HepG2 (cell line): Measurements from ENCODE around the gene GOSR1. TPM values are rescaled to one million over a fixed set of nuclear protein-coding genes. Genes with fewer than 3 reads are reported as not detected.

ENCODE experiments used
- KLF13 ChIP-seq: sonication (generic); formaldehyde crosslinking; IDR thresholded peaks from 2 replicates; pipeline ENCODE4 v1.4.0; 2020; ENCODE audit warnings: mild to moderate bottlenecking, missing genetic modification reagents
- SALL1 ChIP-seq: sonication (generic); formaldehyde crosslinking; IDR thresholded peaks from 2 replicates; pipeline ENCODE4 v1.8.0; 2022; ENCODE audit warnings: mild to moderate bottlenecking, missing genetic modification reagents
- SRSF4 ChIP-seq: fragments of 200-400 bp; formaldehyde crosslinking; IDR thresholded peaks from one replicate; pipeline ENCODE4 v1.6.1; 2018; ENCODE audit warnings: mild to moderate bottlenecking, low read depth, low read length, moderate library complexity; ENCODE audit not compliant: poor library complexity, severe bottlenecking
- STAG1 ChIP-seq: sonication (generic); formaldehyde crosslinking; IDR thresholded peaks from 2 replicates; pipeline ENCODE4 v1.4.0; 2020; ENCODE audit warnings: missing genetic modification reagents
- ZNF430 ChIP-seq: sonication (generic); formaldehyde crosslinking; IDR thresholded peaks from 2 replicates; pipeline ENCODE4 v1.9.0; 2021; ENCODE audit warnings: mild to moderate bottlenecking, missing genetic modification reagents
- ZNF501 ChIP-seq: sonication (generic); formaldehyde crosslinking; IDR thresholded peaks from 2 replicates; pipeline ENCODE4 v1.5.1; 2020; ENCODE audit warnings: mild to moderate bottlenecking, moderate library complexity, missing genetic modification reagents
- ZNF670 ChIP-seq: sonication (generic); formaldehyde crosslinking; IDR thresholded peaks from 2 replicates; pipeline ENCODE4 v1.8.0; 2022; ENCODE audit warnings: mild to moderate bottlenecking, missing genetic modification reagents, borderline replicate concordance
- ZSCAN29 ChIP-seq: sonication (generic); formaldehyde crosslinking; conservative IDR thresholded peaks from 2 replicates; pipeline ENCODE4 v1.4.0; 2020; ENCODE audit warnings: mild to moderate bottlenecking, missing genetic modification reagents
- polyA plus RNA-seq, 8 experiments: library from polyadenylated mRNA; depleted of rRNA in 3 of 8; stranded (reverse) in 7 of 8; unstranded in 1 of 8; fragments of >200 nt; fragmentation: Illumina TruSeq in 4 of 8; extraction: Trizol in 4 of 8; gene quantifications; 2 replicates each; pipeline versions ENCODE4 v1.2.1 to v1.2.3, GENCODE V29; 2011 to 2016; ENCODE audit warnings: low read depth in 4 of 8, missing spikeins in 1 of 8, mixed read lengths in 1 of 8; ENCODE audit not compliant: insufficient read depth in 1 of 8
- total RNA-seq, 5 experiments: library from RNA; depleted of rRNA; stranded (reverse); fragments of >200 nt; fragmentation: Illumina TruSeq; extraction: Trizol; gene quantifications; 2 replicates each; pipeline ENCODE4 v1.2.3, GENCODE V29; 2016; ENCODE audit warnings: low read depth in 1 of 5
- TF ChIP-seq, protein P1 (sequence below): sonication (generic); formaldehyde crosslinking; IDR thresholded peaks from one replicate; pipeline ENCODE4 v1.5.1; 2020; ENCODE audit warnings: mild to moderate bottlenecking, missing genetic modification reagents; ENCODE audit errors: not compliant biosample characterization
- TF ChIP-seq, protein P2 (sequence below): sonication (generic); formaldehyde crosslinking; IDR thresholded peaks from 2 replicates; pipeline ENCODE4 v1.4.0; 2020; ENCODE audit warnings: missing genetic modification reagents
- TF ChIP-seq, protein P3 (sequence below), 2 experiments: sonication (generic) in 1 of 2; formaldehyde crosslinking in 1 of 2; IDR thresholded peaks; 2 replicates each; pipeline versions ENCODE4 v1.4.0 to v1.6.1; 2018 to 2020; ENCODE audit warnings: missing genetic modification reagents in 2 of 2, borderline replicate concordance in 1 of 2, low read depth in 1 of 2, mild to moderate bottlenecking in 1 of 2, missing biosample characterization in 1 of 2
- TF ChIP-seq, protein P4 (sequence below): sonication (generic); formaldehyde crosslinking; IDR thresholded peaks from 2 replicates; pipeline ENCODE4 v1.8.0; 2023; ENCODE audit warnings: mild to moderate bottlenecking, missing genetic modification reagents

GOSR1 gene
- total and polyA plus RNA-seq, 2 of the 13 experiments (the other 11 are each of a cell fraction or from before 2014, with no cell fraction given), result 15.8 to 37.0 TPM

DNA sequence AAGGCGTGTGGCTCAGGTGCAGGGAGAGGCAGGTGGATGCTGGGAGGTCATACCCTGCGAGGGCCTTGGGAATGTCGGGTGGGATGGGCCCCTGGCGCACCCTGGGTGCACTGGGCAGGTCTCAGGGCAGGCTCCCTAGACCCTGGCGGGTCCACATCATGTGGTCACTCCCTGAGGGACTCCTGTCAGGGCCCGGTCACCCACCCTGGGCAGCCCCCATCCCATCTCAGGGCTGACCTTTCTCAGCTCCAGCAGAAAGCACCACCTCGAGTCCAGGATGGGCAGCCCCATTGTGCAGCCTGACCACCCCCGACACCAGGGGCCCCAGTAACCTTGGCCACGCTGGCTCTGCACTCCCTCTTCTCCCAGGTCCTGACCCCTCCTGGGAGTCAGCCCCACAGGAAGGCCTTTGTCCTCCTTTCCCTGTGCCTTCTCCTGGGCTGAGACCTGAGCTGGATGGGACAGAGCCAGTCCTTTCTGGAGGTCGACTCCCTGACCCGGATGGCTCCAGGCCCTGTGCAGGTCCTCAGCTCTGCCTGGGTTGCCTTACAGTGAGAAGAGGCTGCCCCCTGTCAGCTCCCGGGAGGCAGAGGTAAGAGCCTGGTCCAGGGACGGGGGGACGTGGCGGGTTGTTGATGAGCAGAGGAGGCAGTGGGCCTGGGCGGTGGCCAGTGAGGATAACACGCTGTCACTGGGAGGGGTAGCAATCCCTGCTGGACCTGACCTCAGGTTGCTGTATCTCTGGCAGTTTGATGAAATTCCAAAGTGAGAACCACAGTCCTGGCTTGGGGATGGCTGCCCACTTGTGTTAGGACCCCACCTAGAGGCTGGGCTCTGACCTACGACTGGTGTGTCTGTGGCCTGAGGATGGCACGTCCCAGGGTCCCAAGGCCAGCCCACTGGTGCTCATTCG, 77.9 kb downstream of the GOSR1 start (continued):
- TF ChIP-seq, protein P1, sequence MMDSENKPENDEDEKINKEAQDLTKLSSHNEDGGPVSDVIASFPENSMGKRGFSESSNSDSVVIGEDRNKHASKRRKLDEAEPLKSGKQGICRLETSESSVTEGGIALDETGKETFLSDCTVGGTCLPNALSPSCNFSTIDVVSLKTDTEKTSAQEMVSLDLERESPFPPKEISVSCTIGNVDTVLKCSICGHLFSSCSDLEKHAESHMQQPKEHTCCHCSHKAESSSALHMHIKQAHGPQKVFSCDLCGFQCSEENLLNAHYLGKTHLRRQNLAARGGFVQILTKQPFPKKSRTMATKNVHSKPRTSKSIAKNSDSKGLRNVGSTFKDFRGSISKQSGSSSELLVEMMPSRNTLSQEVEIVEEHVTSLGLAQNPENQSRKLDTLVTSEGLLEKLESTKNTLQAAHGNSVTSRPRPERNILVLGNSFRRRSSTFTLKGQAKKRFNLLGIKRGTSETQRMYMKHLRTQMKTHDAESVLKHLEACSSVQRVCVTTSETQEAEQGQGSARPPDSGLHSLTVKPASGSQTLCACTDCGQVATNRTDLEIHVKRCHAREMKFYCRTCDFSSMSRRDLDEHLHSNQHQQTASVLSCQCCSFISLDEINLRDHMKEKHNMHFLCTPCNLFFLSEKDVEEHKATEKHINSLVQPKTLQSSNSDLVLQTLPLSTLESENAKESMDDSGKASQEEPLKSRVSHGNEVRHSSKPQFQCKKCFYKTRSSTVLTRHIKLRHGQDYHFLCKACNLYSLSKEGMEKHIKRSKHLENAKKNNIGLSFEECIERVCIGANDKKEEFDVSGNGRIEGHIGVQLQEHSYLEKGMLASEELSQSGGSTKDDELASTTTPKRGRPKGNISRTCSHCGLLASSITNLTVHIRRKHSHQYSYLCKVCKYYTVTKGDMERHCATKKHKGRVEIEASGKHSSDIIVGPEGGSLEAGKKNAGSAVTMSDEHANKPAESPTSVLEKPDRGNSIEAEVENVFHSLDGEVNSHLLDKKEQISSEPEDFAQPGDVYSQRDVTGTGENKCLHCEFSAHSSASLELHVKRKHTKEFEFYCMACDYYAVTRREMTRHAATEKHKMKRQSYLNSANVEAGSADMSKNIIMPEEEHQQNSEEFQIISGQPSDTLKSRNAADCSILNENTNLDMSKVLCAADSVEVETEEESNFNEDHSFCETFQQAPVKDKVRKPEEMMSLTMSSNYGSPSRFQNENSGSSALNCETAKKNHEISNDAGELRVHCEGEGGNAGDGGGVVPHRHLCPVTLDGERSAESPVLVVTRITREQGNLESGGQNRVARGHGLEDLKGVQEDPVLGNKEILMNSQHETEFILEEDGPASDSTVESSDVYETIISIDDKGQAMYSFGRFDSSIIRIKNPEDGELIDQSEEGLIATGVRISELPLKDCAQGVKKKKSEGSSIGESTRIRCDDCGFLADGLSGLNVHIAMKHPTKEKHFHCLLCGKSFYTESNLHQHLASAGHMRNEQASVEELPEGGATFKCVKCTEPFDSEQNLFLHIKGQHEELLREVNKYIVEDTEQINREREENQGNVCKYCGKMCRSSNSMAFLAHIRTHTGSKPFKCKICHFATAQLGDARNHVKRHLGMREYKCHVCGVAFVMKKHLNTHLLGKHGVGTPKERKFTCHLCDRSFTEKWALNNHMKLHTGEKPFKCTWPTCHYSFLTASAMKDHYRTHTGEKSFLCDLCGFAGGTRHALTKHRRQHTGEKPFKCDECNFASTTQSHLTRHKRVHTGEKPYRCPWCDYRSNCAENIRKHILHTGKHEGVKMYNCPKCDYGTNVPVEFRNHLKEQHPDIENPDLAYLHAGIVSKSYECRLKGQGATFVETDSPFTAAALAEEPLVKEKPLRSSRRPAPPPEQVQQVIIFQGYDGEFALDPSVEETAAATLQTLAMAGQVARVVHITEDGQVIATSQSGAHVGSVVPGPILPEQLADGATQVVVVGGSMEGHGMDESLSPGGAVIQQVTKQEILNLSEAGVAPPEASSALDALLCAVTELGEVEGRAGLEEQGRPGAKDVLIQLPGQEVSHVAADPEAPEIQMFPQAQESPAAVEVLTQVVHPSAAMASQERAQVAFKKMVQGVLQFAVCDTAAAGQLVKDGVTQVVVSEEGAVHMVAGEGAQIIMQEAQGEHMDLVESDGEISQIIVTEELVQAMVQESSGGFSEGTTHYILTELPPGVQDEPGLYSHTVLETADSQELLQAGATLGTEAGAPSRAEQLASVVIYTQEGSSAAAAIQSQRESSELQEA, result no peak
- TF ChIP-seq SRSF4 (no peak), ZSCAN29 (CRISPR knock-in tag) (0 out of 2 replicates have a peak, but pooled peaks have one; percentile 25), KLF13 (0 out of 2 replicates have a peak, but pooled peaks have one; percentile 53), ZNF430 (CRISPR knock-in tag) (0 out of 2 replicates have a peak, but pooled peaks have one; percentile 50), ZNF501 (CRISPR knock-in tag) (peak; percentile 26; the same call in 1 of the 2 replicates), SALL1 (0 out of 2 replicates have a peak, but pooled peaks have one; percentile 0), STAG1 (peak; percentile 66), ZNF670 (CRISPR knock-in tag) (no peak)
- TF ChIP-seq, protein P2, sequence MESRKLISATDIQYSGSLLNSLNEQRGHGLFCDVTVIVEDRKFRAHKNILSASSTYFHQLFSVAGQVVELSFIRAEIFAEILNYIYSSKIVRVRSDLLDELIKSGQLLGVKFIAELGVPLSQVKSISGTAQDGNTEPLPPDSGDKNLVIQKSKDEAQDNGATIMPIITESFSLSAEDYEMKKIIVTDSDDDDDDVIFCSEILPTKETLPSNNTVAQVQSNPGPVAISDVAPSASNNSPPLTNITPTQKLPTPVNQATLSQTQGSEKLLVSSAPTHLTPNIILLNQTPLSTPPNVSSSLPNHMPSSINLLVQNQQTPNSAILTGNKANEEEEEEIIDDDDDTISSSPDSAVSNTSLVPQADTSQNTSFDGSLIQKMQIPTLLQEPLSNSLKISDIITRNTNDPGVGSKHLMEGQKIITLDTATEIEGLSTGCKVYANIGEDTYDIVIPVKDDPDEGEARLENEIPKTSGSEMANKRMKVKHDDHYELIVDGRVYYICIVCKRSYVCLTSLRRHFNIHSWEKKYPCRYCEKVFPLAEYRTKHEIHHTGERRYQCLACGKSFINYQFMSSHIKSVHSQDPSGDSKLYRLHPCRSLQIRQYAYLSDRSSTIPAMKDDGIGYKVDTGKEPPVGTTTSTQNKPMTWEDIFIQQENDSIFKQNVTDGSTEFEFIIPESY (CRISPR knock-in tag), result 0 out of 2 replicates have a peak, but pooled peaks have one; percentile 7
- TF ChIP-seq, protein P3, sequence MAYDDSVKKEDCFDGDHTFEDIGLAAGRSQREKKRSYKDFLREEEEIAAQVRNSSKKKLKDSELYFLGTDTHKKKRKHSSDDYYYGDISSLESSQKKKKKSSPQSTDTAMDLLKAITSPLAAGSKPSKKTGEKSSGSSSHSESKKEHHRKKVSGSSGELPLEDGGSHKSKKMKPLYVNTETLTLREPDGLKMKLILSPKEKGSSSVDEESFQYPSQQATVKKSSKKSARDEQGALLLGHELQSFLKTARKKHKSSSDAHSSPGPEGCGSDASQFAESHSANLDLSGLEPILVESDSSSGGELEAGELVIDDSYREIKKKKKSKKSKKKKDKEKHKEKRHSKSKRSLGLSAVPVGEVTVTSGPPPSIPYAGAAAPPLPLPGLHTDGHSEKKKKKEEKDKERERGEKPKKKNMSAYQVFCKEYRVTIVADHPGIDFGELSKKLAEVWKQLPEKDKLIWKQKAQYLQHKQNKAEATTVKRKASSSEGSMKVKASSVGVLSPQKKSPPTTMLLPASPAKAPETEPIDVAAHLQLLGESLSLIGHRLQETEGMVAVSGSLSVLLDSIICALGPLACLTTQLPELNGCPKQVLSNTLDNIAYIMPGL (CRISPR knock-in tag; IDR thresholded peaks at IDR 0.05; ENCODE audit: borderline replicate concordance in 1 of 2, low read depth in 1 of 2), result 0 out of 4 replicates have a peak, but pooled peaks of 1 of the 2 experiments have one; percentile 39
- TF ChIP-seq, protein P4, sequence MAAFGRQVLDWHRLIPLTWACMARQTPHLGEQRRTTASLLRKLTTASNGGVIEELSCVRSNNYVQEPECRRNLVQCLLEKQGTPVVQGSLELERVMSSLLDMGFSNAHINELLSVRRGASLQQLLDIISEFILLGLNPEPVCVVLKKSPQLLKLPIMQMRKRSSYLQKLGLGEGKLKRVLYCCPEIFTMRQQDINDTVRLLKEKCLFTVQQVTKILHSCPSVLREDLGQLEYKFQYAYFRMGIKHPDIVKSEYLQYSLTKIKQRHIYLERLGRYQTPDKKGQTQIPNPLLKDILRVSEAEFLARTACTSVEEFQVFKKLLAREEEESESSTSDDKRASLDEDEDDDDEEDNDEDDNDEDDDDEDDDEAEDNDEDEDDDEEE (CRISPR knock-in tag), result 0 out of 2 replicates have a peak, but pooled peaks have one; percentile 32
